SK-N-SH treated with all-trans-retinoic acid at 6 μM for 48 hours (cell line): ENCODE results near the gene SYNE3.

ENCODE experiments used
- ATAC-seq: fragments of 200-7000 bp; cut with Tn5 transposase; 3 replicates; pipeline ENCODE4 v1.9.1; 2020; ENCODE audit warnings: mild to moderate bottlenecking, moderate library complexity
- BACH2 ChIP-seq: fragments of 250-450 bp; sonication (Bioruptor Pico); IDR thresholded peaks from 2 replicates; pipeline ENCODE4 v1.9.0; 2021; ENCODE audit warnings: mild to moderate bottlenecking, borderline replicate concordance
- CREB5 ChIP-seq: fragments of 250-450 bp; sonication (Bioruptor Pico); IDR thresholded peaks from 2 replicates; pipeline ENCODE4 v1.5.1; 2020; ENCODE audit warnings: low read depth, mild to moderate bottlenecking, moderate library complexity
- ESRRG ChIP-seq: fragments of 250-450 bp; sonication (Bioruptor Pico); IDR thresholded peaks from 2 replicates; pipeline ENCODE4 v1.6.1; 2021; ENCODE audit warnings: mild to moderate bottlenecking
- GLIS3 ChIP-seq: fragments of 250-450 bp; sonication (Bioruptor Pico); IDR thresholded peaks from 2 replicates; pipeline ENCODE4 v1.5.0; 2020; ENCODE audit warnings: mild to moderate bottlenecking, moderate library complexity
- ISL1 ChIP-seq: fragments of 250-450 bp; sonication (Bioruptor Pico); IDR thresholded peaks from 2 replicates; pipeline ENCODE4 v2.1.2; 2022; ENCODE audit warnings: mild to moderate bottlenecking, moderate library complexity
- OSR1 ChIP-seq: fragments of 250-450 bp; sonication (Bioruptor Pico); IDR thresholded peaks from 2 replicates; pipeline ENCODE4 v1.8.0; 2022; ENCODE audit warnings: moderate library complexity, mild to moderate bottlenecking, inconsistent platforms
- PPARA ChIP-seq: fragments of 250-450 bp; sonication (Bioruptor Pico); IDR thresholded peaks from 2 replicates; pipeline ENCODE4 v1.5.0; 2020; ENCODE audit warnings: mild to moderate bottlenecking, borderline replicate concordance
- RARB ChIP-seq: fragments of 250-450 bp; sonication (Bioruptor Pico); IDR thresholded peaks from 2 replicates; pipeline ENCODE4 v1.8.0; 2021; ENCODE audit warnings: mild to moderate bottlenecking, moderate library complexity
- TCF4 ChIP-seq: fragments of 250-450 bp; sonication (Bioruptor Pico); IDR thresholded peaks from 2 replicates; pipeline ENCODE4 v1.8.0; 2021; ENCODE audit warnings: mild to moderate bottlenecking, moderate library complexity, borderline replicate concordance
- TSHZ2 ChIP-seq: fragments of 250-450 bp; sonication (Bioruptor Pico); IDR thresholded peaks from 2 replicates; pipeline ENCODE4 v1.5.0; 2020; ENCODE audit warnings: mild to moderate bottlenecking, moderate library complexity
- ZC3H10 ChIP-seq: fragments of 250-450 bp; sonication (Bioruptor Pico); IDR thresholded peaks from 2 replicates; pipeline ENCODE4 v1.5.1; 2021; ENCODE audit warnings: mild to moderate bottlenecking, moderate library complexity
- ZFP3 ChIP-seq: fragments of 250-450 bp; sonication (Bioruptor Pico); IDR thresholded peaks from 2 replicates; pipeline ENCODE4 v1.5.0; 2020; ENCODE audit warnings: mild to moderate bottlenecking, moderate library complexity
- ZFP30 ChIP-seq: fragments of 450-650 bp; formaldehyde crosslinking; IDR thresholded peaks from 2 replicates; pipeline ENCODE4 v1.5.0; 2022; ENCODE audit warnings: mild to moderate bottlenecking, moderate library complexity
- ZNF565 ChIP-seq: fragments of 450-650 bp; formaldehyde crosslinking; conservative IDR thresholded peaks from 2 replicates; pipeline ENCODE4 v1.5.0; 2020; ENCODE audit warnings: low read depth, mild to moderate bottlenecking, moderate library complexity
- ZNF70 ChIP-seq: fragments of 450-650 bp; formaldehyde crosslinking; IDR thresholded peaks from 2 replicates; pipeline ENCODE4 v1.5.0; 2020; ENCODE audit warnings: mild to moderate bottlenecking, moderate library complexity
- ZNF8 ChIP-seq: fragments of 450-650 bp; formaldehyde crosslinking; IDR thresholded peaks from 2 replicates; pipeline ENCODE4 v1.5.0; 2020; ENCODE audit warnings: mild to moderate bottlenecking, moderate library complexity
- TF ChIP-seq, protein P1 (sequence below): fragments of 250-450 bp; sonication (Bioruptor Pico); IDR thresholded peaks from 2 replicates; pipeline ENCODE4 v1.5.1; 2021; ENCODE audit warnings: mild to moderate bottlenecking, moderate library complexity
- TF ChIP-seq, protein P2 (sequence below): fragments of 250-450 bp; sonication (Bioruptor Pico); IDR thresholded peaks from 2 replicates; pipeline ENCODE4 v1.8.0; 2021; ENCODE audit warnings: low read depth, mild to moderate bottlenecking, moderate library complexity, borderline replicate concordance

The SYNE3 gene

GRCh38 chr14:95536036-95536593 is 19.7 kb upstream of the SYNE3 start:
- TF ChIP-seq OSR1 (CRISPR knock-in tag) (no peak), CREB5 (no peak), RARB (no peak)
- TF ChIP-seq, all 23 proteins: peak for 0
- no peak for ATAC-seq

DNA sequence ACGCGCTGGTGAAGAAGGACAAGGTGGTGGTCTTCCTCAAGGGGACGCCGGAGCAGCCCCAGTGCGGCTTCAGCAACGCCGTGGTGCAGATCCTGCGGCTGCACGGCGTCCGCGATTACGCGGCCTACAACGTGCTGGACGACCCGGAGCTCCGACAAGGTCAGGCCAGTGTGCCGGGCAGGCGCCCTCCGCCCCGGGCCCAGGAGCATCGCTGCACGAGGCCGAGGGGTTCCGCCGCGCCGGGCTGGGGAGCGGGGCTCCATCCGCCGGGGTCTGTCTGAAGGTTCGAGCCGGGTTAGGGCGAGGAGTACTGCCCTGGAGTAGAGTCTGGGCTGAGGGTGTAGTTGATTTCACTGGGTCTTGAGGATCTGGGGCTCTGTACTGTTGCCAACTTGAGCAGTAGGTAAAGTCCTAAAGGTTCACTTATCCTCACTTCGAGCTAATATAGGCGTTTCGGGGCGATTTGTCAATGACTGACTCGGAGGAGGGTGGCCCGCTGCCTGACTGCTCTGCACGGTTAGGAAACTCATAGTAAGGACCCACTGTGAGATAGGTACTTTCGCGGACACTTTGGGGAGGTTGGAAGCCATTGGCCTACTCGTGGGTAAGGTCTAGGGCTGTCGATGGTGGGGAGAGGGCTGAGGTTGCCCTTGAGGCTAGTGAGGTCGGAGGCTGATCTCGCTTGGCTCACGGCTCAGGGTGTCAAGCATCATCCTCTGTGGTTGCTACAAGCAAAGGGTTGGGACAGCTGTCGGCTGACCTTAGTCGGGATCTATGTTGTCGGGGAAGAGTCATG is 19.0 kb upstream of the SYNE3 start:
- no peak for TF ChIP-seq ESRRG (CRISPR knock-in tag)
- no peak for TF ChIP-seq ZNF70
- no peak for TF ChIP-seq OSR1 (CRISPR knock-in tag)
- no peak for TF ChIP-seq ZNF8 (CRISPR knock-in tag)
- no peak for TF ChIP-seq ZC3H10 (CRISPR knock-in tag)
- no peak for TF ChIP-seq RARB
- TF ChIP-seq ISL1 (CRISPR knock-in tag) = no peak
- TF ChIP-seq, protein P1, sequence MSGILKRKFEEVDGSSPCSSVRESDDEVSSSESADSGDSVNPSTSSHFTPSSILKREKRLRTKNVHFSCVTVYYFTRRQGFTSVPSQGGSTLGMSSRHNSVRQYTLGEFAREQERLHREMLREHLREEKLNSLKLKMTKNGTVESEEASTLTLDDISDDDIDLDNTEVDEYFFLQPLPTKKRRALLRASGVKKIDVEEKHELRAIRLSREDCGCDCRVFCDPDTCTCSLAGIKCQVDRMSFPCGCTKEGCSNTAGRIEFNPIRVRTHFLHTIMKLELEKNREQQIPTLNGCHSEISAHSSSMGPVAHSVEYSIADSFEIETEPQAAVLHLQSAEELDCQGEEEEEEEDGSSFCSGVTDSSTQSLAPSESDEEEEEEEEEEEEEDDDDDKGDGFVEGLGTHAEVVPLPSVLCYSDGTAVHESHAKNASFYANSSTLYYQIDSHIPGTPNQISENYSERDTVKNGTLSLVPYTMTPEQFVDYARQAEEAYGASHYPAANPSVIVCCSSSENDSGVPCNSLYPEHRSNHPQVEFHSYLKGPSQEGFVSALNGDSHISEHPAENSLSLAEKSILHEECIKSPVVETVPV (CRISPR knock-in tag) = no peak
- TF ChIP-seq ZNF565 (CRISPR knock-in tag) = no peak
- no peak for TF ChIP-seq PPARA (CRISPR knock-in tag)
- no peak for ATAC-seq

DNA sequence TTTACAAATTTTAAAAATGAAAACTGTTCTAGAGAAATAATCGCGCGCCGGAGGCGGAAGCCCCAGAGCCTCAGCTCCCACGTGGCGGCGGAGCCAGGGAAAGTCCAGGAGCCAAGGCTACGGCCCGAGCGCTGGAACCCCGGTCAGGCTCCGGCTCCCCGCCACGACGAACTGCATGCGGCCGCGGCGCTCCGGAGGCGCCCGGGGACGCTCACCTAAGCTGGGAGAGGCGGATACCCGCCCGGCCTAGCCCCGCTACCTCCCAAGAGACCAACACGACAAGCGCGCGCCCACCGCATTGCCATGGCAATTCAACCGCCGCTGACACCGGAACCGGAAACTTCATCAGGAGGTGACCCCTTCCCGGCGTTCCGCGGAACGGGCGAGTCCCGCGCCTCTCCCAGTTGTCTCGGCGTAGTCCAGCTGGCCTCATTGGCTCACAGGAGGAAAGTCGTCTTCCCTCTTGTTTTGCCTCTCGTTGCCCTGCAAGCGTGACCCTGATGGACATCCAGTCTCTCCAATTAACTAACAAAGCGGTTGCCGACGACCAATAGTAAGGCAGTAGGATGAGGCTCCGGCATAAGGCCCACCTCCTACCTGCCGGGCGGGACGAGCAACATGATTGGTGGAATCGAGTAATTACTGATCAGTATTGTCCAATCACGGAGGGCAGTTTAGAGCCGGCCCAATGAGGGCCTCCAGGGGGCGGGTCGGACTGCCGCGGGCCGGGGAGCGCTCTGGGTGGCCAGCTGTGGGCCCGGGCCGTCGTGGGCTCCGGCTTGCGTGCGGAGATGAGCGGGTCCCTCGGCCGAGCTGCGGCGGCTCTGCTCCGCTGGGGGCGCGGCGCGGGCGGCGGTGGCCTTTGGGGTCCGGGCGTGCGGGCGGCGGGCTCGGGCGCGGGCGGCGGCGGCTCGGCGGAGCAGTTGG is 18.1 kb upstream of the SYNE3 start, which contains the start of gene GLRX5:
Gene GLRX5 (plus strand): TSS at position 752 of the 927 bp plus-strand sequence. CDS start 40 bp downstream, at position 792.
- TF ChIP-seq BACH2 (CRISPR knock-in tag) = no peak
- TF ChIP-seq TSHZ2 (CRISPR knock-in tag) = 0 out of 2 replicates have a peak, but pooled peaks have one; percentile 23
- TF ChIP-seq, protein P1 (CRISPR knock-in tag) = no peak
- TF ChIP-seq ISL1 (CRISPR knock-in tag) = no peak
- TF ChIP-seq TCF4 (CRISPR knock-in tag) = no peak
- peak; percentile 96 for ATAC-seq

DNA sequence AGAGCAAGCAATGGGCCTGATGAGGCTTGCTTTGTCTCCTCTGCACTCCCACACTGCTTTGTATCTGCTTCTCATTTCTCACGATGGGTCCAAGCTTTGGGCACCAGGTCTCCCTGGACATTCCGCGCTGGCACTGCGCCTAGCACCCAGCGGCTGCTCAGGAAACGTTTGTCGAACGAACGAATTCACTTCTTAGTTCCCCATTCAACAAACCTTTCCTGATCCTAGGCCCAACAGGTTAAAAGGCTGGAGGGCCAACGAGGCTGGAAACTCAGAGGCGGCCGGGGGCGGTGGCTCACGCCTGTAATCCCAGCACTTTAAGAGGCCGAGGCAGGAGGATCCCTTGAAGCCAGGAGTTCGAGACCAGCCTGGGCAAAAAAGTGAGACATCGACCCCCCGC is 17.4 kb upstream of the SYNE3 start:
- ATAC-seq = no peak

More for the DNA sequence above, 17.4 kb upstream of the SYNE3 start:
- no peak for TF ChIP-seq GLIS3
- TF ChIP-seq ESRRG (CRISPR knock-in tag) = no peak
- TF ChIP-seq ZFP3 (CRISPR knock-in tag) = no peak
- TF ChIP-seq, protein P2, sequence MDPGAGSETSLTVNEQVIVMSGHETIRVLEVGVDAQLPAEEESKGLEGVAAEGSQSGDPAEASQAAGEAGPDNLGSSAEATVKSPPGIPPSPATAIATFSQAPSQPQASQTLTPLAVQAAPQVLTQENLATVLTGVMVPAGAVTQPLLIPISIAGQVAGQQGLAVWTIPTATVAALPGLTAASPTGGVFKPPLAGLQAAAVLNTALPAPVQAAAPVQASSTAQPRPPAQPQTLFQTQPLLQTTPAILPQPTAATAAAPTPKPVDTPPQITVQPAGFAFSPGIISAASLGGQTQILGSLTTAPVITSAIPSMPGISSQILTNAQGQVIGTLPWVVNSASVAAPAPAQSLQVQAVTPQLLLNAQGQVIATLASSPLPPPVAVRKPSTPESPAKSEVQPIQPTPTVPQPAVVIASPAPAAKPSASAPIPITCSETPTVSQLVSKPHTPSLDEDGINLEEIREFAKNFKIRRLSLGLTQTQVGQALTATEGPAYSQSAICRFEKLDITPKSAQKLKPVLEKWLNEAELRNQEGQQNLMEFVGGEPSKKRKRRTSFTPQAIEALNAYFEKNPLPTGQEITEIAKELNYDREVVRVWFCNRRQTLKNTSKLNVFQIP = no peak
- TF ChIP-seq ZFP30 = no peak
- no peak for TF ChIP-seq ZC3H10 (CRISPR knock-in tag)
- TF ChIP-seq, all 23 proteins: peak for 0
